Cortex of kidney (tissue), 1 donor: Measurements from ENCODE around the gene PLD4.
"Not testable (repeated sequence)": the region's sequence is repeated elsewhere in the genome, so short reads cannot be mapped to it uniquely, and the experiment has no call there.

Experiments used
- DNase-seq: peaks from one replicate; lab custom pipeline; 2025; lab: John Stamatoyannopoulos, UW

Gene PLD4

GRCh38 chr14:104898870-104899510, 25.7 kb upstream of the PLD4 start:
- DNase-seq: no peak

DNA sequence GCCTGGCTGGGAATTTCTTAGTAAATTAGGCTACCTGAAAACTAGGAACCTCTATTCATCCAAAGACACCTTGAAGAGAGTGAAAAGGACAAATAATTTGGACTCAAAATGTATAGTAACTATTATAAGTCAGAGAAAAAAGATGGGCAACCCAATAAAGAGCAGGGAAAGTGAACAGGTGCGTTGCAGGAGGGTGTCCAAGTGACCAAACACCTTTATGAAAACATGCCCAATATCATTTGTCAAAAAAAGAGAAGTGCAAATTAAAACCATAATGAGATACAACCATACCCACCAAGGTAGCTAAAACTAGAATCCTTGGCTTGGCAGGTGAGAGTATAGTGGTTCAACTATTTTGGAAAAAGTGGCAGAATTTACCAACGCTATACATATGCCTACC, 24.9 kb upstream of the PLD4 start:
- no peak for DNase-seq

GRCh38 chr14:104900639-104901512, 23.8 kb upstream of the PLD4 start:
- DNase-seq: no peak

DNA sequence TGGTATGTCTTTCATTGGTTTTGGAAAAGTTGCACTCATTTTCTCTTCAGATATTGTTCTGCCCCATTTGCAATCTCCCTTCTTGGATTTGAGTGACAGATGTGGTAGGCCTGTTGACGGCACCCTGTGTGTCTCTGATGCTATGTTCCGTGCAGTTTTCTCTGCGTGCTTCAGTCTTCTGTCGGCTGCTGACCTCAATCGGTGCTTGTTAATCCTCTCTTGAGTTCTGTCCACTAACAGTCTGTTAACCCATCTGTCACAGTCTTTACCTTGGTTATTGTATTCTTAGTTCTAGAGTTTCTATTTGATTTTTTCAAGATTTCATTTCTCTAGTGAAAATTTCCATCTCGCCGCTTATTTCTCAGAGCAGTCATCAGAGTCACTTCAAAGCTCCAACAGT, 20.7 kb upstream of the PLD4 start:
- no peak for DNase-seq

- DNase-seq: not testable (repeated sequence)
Observed at GRCh38 chr14:104904650-104905578, 19.8 kb upstream of the PLD4 start.

GRCh38 chr14:104905579-104905933, 19.1 kb upstream of the PLD4 start:
- not testable (repeated sequence) for DNase-seq

DNA sequence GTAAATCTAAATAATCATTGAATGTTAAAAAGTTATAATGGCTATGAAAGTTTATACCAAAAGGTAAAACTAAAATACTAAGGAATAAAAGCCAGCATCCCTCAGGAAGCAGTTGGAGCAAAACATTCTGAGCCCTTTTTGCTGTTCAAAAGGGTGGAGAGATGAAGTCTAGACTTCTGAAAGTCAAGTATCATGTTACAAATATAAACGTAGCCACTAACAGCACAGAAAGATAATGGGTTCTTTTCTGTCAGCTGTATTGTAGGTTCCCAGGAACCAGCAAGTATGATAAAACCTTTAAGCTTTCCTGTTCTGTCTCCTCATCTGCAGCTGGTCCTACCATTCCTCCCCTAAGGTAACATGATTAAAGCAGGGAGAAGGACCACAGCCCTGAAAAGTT, 16.4 kb upstream of the PLD4 start:
- DNase-seq: no peak

- no peak for DNase-seq
Observed at GRCh38 chr14:104912053-104912452, 12.6 kb upstream of the PLD4 start.

DNA sequence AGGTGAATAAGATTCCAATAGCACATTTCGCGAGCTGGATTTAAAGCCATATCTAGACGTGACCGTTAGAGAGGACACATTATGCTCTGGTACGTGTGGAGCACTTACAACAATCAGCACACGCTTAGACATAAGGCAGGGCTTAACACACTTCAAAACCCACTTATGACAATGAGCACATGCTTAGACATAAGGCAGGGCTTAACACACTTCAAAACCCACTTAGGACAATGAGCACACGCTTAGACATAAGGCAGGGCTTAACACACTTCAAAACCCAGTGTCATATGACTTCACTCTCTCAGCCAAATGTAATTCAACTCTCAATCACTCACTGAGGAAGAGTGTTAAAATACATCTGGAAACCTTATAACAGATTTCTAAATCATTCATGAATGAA, 11.2 kb upstream of the PLD4 start:
- no peak for DNase-seq

GRCh38 chr14:104917116-104917515, 7.6 kb upstream of the PLD4 start:
- DNase-seq: no peak

DNA sequence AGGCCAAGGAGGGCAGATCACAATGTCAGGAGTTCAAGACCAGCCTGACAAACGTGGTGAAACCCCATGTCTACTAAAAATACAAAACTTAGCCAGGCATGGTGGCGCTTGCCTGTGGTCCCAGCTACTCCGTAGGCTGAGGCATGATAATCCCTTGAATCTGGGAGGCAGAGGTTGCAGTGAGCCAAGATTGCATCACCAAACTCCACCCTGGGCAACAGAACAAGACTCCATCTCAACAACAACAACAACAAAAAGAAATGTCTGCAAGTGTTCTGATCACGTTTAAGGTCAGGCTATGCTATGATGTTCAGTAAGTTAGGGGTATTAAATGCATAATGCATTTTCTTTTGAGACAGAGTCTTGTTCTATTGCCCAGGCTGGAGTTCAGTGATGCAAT, 6.7 kb upstream of the PLD4 start:
- no peak for DNase-seq

GRCh38 chr14:104919152-104919992, 5.3 kb upstream of the PLD4 start:
- not testable (repeated sequence) for DNase-seq

- no peak for DNase-seq
Observed at GRCh38 chr14:104919993-104920315, 4.7 kb upstream of the PLD4 start.

DNA sequence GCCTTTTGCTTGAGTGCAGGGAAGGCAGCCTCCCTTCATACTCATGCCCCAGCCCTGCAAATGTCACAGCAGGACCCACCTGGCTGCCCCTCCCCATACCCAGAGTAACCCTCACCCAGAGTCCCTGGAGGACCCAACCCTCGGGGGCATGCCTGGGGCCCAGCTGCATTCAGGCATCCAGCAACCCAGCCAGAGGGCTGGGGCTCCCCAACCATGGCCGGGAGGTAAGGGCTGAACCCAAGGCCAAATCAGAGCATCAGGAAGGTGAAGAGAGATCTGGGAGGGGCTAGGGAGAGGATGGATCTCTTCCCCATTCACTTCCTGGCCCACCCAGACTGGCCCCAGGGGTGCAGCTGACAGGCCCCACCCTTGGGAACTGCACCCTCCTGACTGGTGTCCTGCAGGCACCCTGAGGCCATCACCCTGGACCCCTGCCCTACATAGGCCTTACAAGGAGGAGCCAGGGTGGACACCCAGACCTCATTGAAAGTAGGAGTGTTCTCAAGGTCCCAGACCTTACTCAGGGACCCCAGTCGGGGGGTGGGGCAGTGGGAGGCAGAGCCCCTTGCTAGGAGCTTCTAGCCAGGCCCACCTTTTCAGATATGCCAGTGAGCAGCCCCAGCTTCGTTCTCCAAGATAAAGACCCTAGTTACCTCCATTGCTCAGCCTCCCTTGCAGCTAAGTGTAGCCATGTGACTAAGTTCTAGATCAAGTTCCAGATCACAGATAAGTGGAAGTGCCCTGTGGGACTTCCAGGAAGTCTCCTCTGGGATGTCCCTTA, 849 bp upstream of the PLD4 start:
- no peak for DNase-seq

- no peak for DNase-seq
Observed at GRCh38 chr14:104925214-104925854, 655 bp downstream of the PLD4 start.

GRCh38 chr14:104925855-104926609, 1.4 kb downstream of the PLD4 start:
- DNase-seq: no peak

GRCh38 chr14:104926619-104927431, 2.1 kb downstream of the PLD4 start:
- DNase-seq: no peak

- DNase-seq: no peak
Observed at GRCh38 chr14:104927432-104927816, 2.7 kb downstream of the PLD4 start.

- no peak for DNase-seq
Observed at GRCh38 chr14:104927901-104928300, 3.2 kb downstream of the PLD4 start.
